GM12878 (cell line): Measurements from ENCODE around the gene FAM222B. TPM values are rescaled to one million over a fixed set of nuclear protein-coding genes. Genes with fewer than 3 reads are reported as not detected.

ENCODE experiments used
- ATAC-seq: fragments of 200-7000 bp; cut with Tn5 transposase; 3 replicates; pipeline ENCODE4 v1.9.1; 2020; ENCODE audit warnings: mild to moderate bottlenecking, moderate library complexity
- BruUV-seq: library from RNA; stranded (reverse); fragments of 400-500 nt; replicated peaks from 2 replicates; lab custom pipeline; 2021; lab: Mats Ljungman, UMichigan
- CTCF ChIA-PET: fragments of 300-600 bp; sonication (Branson Sonifier 250); formaldehyde crosslinking; extraction: SDS; loops from one replicate; lab custom pipeline; 2021; ENCODE audit warnings: inconsistent platforms; lab: Yijun Ruan, JAX
- POLR2A ChIA-PET: fragments of 350-600 bp; formaldehyde crosslinking; extraction: SDS; loops from one replicate; lab custom pipeline; 2021; ENCODE audit warnings: inconsistent platforms; lab: Charles Lee
- RAD21 ChIA-PET: fragments of 300-600 bp; sonication (Branson Sonifier 250); formaldehyde crosslinking; loops from one replicate; lab custom pipeline; 2023; ENCODE audit warnings: antibody characterized with exemption; ENCODE audit not compliant: unreplicated experiment; lab: Charles Lee
- SMC1A ChIA-PET: fragments of 300-600 bp; sonication (Branson Sonifier 250); formaldehyde crosslinking; loops from one replicate; lab custom pipeline; 2023; ENCODE audit not compliant: unreplicated experiment, uncharacterized antibody; lab: Charles Lee
- DNase-seq: peaks from one replicate; pipeline ENCODE4 v3.0.0-alpha.2; 2011; ENCODE audit warnings: low read depth, low spot score
- FAIRE-seq: peaks from 3 replicates; lab custom pipeline; 2011; peaks lifted over from hg19 to GRCh38; lab: Jason Lieb, UNC
- H2AFZ ChIP-seq: 2 replicates; pipeline ENCODE4 v1.6.0; 2011; ENCODE audit warnings: low read depth, low read length, control low read depth; ENCODE audit not compliant: control insufficient read depth
- H3K27ac ChIP-seq: 2 replicates; pipeline ENCODE4 v1.5.1; 2011; ENCODE audit warnings: control low read depth; ENCODE audit not compliant: control insufficient read depth, insufficient read depth
- H3K27me3 ChIP-seq, 2 experiments: replicated peaks in 1 of 2; 2 replicates each; pipeline versions ENCODE4 v1.6.0 to v1.6.1; 2011; ENCODE audit warnings: low read length in 1 of 2; ENCODE audit not compliant: control insufficient read depth in 2 of 2, insufficient read depth in 2 of 2
- H3K36me3 ChIP-seq, 2 experiments: 2 replicates each; pipeline ENCODE4 v1.5.1; 2011; ENCODE audit warnings: low read length in 1 of 2; ENCODE audit not compliant: control insufficient read depth in 2 of 2, insufficient read depth in 2 of 2
- H3K4me1 ChIP-seq: 2 replicates; pipeline ENCODE4 v1.6.1; 2011; ENCODE audit warnings: mild to moderate bottlenecking, low read length, moderate library complexity, mixed read lengths; ENCODE audit not compliant: control insufficient read depth, insufficient read depth
- H3K4me2 ChIP-seq: 2 replicates; pipeline ENCODE4 v1.6.0; 2011; ENCODE audit warnings: control low read depth; ENCODE audit not compliant: control insufficient read depth, insufficient read depth
- H3K4me3 ChIP-seq: fragments of 200-600 bp; sonication (generic); 2 replicates; pipeline ENCODE4 v1.5.1; 2016
- H3K79me2 ChIP-seq: 2 replicates; pipeline ENCODE4 v1.6.0; 2011; ENCODE audit warnings: low read length; ENCODE audit not compliant: control insufficient read depth, insufficient read depth
- H3K9ac ChIP-seq: 2 replicates; pipeline ENCODE4 v1.8.0; 2011; ENCODE audit warnings: low read length, control low read depth, mixed read lengths; ENCODE audit not compliant: control insufficient read depth, insufficient read depth
- H3K9me3 ChIP-seq: replicated peaks from 3 replicates; pipeline ENCODE4 v1.5.1; 2011; ENCODE audit warnings: mild to moderate bottlenecking, low read length; ENCODE audit not compliant: control insufficient read depth, insufficient read depth
- H4K20me1 ChIP-seq: 2 replicates; pipeline ENCODE4 v1.6.0; 2011; ENCODE audit not compliant: control insufficient read depth, insufficient read depth
- CBX3 ChIP-seq: fragments of 200-600 bp; sonication (generic); IDR thresholded peaks from 2 replicates; pipeline ENCODE4 v1.6.1; 2016; ENCODE audit warnings: low read depth, borderline replicate concordance
- CREB1 ChIP-seq: IDR thresholded peaks from 2 replicates; pipeline ENCODE4 v1.6.1; 2012; ENCODE audit warnings: low read depth, mild to moderate bottlenecking, inconsistent platforms
- EED ChIP-seq: sonication (generic); IDR thresholded peaks from 2 replicates; pipeline ENCODE4 v1.6.1; 2016; ENCODE audit warnings: antibody characterized with exemption, low read depth
- EGR1 ChIP-seq, 2 experiments: IDR thresholded peaks; 1 replicate in 1 of 2; 2 replicates in 1 of 2; pipeline ENCODE4 v1.6.1; 2011 to 2012; ENCODE audit warnings: low read depth in 2 of 2, low read length in 2 of 2, borderline replicate concordance in 1 of 2, mild to moderate bottlenecking in 1 of 2, moderate library complexity in 1 of 2
- FOXK2 ChIP-seq: fragments of 450-650 bp; IDR thresholded peaks from 2 replicates; pipeline ENCODE4 v1.6.1; 2017; ENCODE audit warnings: mild to moderate bottlenecking, moderate library complexity
- GATAD2B ChIP-seq: fragments of 450-650 bp; conservative IDR thresholded peaks from 2 replicates; pipeline ENCODE4 v1.6.1; 2017; ENCODE audit warnings: low read depth, mild to moderate bottlenecking, moderate library complexity
- HDAC6 ChIP-seq: fragments of 200-600 bp; sonication (generic); IDR thresholded peaks from one replicate; pipeline ENCODE4 v1.8.0; 2017; ENCODE audit warnings: antibody characterized with exemption; ENCODE audit not compliant: unreplicated experiment
- PAX5 ChIP-seq: IDR thresholded peaks from 2 replicates; pipeline ENCODE4 v1.6.1; 2011; ENCODE audit warnings: low read depth, low read length, borderline replicate concordance
- SIX5 ChIP-seq: IDR thresholded peaks from 2 replicates; pipeline ENCODE4 v1.6.1; 2011; ENCODE audit warnings: mild to moderate bottlenecking, low read depth, low read length, moderate library complexity; ENCODE audit not compliant: severe bottlenecking
- TARDBP ChIP-seq: IDR thresholded peaks from 2 replicates; pipeline ENCODE4 v1.6.1; 2016; ENCODE audit warnings: borderline replicate concordance
- YY1 ChIP-seq: IDR thresholded peaks from 2 replicates; pipeline ENCODE4 v1.6.1; 2011; ENCODE audit warnings: low read depth, mild to moderate bottlenecking, low read length
- ZBTB11 ChIP-seq: fragments of 450-650 bp; formaldehyde crosslinking; IDR thresholded peaks from 2 replicates; pipeline ENCODE4 v1.5.0; 2022; ENCODE audit warnings: mild to moderate bottlenecking, missing genetic modification characterization
- ZBTB33 ChIP-seq: fragments of 450-650 bp; IDR thresholded peaks from 2 replicates; pipeline ENCODE4 v1.6.1; 2017; ENCODE audit warnings: mild to moderate bottlenecking
- ZNF217 ChIP-seq: fragments of 450-650 bp; IDR thresholded peaks from 2 replicates; pipeline ENCODE4 v1.6.1; 2017; ENCODE audit warnings: antibody characterized with exemption, mild to moderate bottlenecking
- ZNF274 ChIP-seq: IDR thresholded peaks from one replicate; pipeline ENCODE4 v1.8.0; 2011; ENCODE audit not compliant: insufficient read length, insufficient read depth
- ZNF622 ChIP-seq: fragments of 450-650 bp; IDR thresholded peaks from 2 replicates; pipeline ENCODE4 v1.6.1; 2017; ENCODE audit warnings: mild to moderate bottlenecking, inconsistent platforms
- ZSCAN29 ChIP-seq: fragments of 450-650 bp; IDR thresholded peaks from 2 replicates; pipeline ENCODE4 v1.6.1; 2017; ENCODE audit warnings: mild to moderate bottlenecking, moderate library complexity
- WGBS: methylation state at CpG from one replicate; pipeline ENCODE4 v1.1.6; 2016; ENCODE audit warnings: low lambda C conversion rate; ENCODE audit not compliant: insufficient replicate concordance, insufficient coverage; ENCODE audit errors: missing lambda C conversion rate; 5-methylcytosine and 5-hydroxymethylcytosine counted together
- in situ Hi-C: fragments of 300-500 bp; cut with MboI; formaldehyde crosslinking; loops from 9 replicates; pipeline ENCODE4 v1.14.3; 2018; ENCODE audit warnings: mixed read lengths
- intact Hi-C: fragments of 100-400 bp; cut with micrococcal nuclease; formaldehyde crosslinking; loops from one replicate; pipeline ENCODE4 v1.14.2; 2022; ENCODE audit not compliant: unreplicated experiment
- polyA plus RNA-seq, 11 experiments: library from polyadenylated mRNA; depleted of rRNA in 4 of 11; unstranded in 6 of 11; stranded (reverse) in 5 of 11; fragments of >200 nt; fragmentation: Nextera tagmentation in 4 of 11; fragmentation: Illumina TruSeq in 1 of 11; extraction: Ambion mirVana in 4 of 11; extraction: Trizol in 1 of 11; gene quantifications; 1 replicate in 1 of 11; 2 replicates in 10 of 11; pipeline versions ENCODE4 v1.2.1 to v1.2.3, GENCODE V29; 2011 to 2016; ENCODE audit warnings: inconsistent platforms in 2 of 11, missing spikeins in 2 of 11, low read depth in 1 of 11
- total RNA-seq, 4 experiments: library from RNA; depleted of rRNA in 3 of 4; stranded (reverse); fragments of >200 nt in 3 of 4; fragmentation: Illumina TruSeq in 1 of 4; extraction: Trizol in 1 of 4; gene quantifications; 2 replicates each; pipeline versions ENCODE4 v1.2.1 to v1.2.3, GENCODE V29; 2013 to 2021

The FAM222B gene
- total and polyA plus RNA-seq, 10 of the 15 experiments (the other 5 are each of a cell fraction or from before 2014, with no cell fraction given), result 2.8 to 18.3 (median 6.4) TPM

- intact Hi-C loops (no loop called here), in situ Hi-C loops (no loop called here)
- WGBS, result 71% methylated on average over 6 of the region's 6 CpGs
- H3K79me2 ChIP-seq, result no peaks in the 10 kb centered on the region; the same call in 1 of the 2 replicates
- DNase-seq (no peak), ATAC-seq (no peak), FAIRE-seq (no peak)
- H2AFZ ChIP-seq, result no peak overlapping the region
- H3K27ac ChIP-seq, result no peak overlapping the region
- H3K4me2 ChIP-seq, result no peak overlapping the region
- H3K9ac ChIP-seq, result no peak overlapping the region
- no peaks in the 10 kb centered on the region for H4K20me1 ChIP-seq
- no peaks in the 10 kb centered on the region for H3K9me3 ChIP-seq
- RAD21 ChIA-PET, result interaction anchor here (0.9 to 1.5 kb wide), 2 partner anchors 10 to 47 kb away, joined by 4 to 5 read pairs; no protein-coding TSS in a partner anchor
- H3K4me1 ChIP-seq, result no peaks in the 10 kb centered on the region
- no peaks in the 10 kb centered on the region for H3K27me3 ChIP-seq
- no TSS peak for BruUV-seq
- 0 out of 4 replicates have a peak, but pooled peaks cover 0 to 3% of the 10 kb centered on the region in 2 experiments for H3K36me3 ChIP-seq
- CTCF ChIA-PET, result interaction anchor here (1.0 to 5.0 kb wide), 7 partner anchors 10 to 179 kb away, joined by 3 to 69 read pairs (median 3); no protein-coding TSS in a partner anchor
- SMC1A ChIA-PET, result interaction anchor here (0.9 to 5.3 kb wide), 6 partner anchors 10 to 154 kb away, joined by 3 to 33 read pairs (median 6); partner anchors contain the start of gene TLCD1
- no peak overlapping the region for H3K4me3 ChIP-seq
- POLR2A ChIA-PET, result interaction anchor here (0.6 to 1.2 kb wide), 3 partner anchors 10 to 97 kb away, joined by 3 to 4 read pairs (median 4); no protein-coding TSS in a partner anchor
- TF ChIP-seq ZNF274 (no peak), FOXK2 (no peak), SIX5 (no peak), EED (no peak), HDAC6 (no peak), CREB1 (no peak), YY1 (no peak), PAX5 (no peak), EGR1 (IDR thresholded peaks at IDR 0.05; ENCODE audit: borderline replicate concordance in 1 of 2, low read depth in 2 of 2, low read length in 2 of 2) (no peak), ZSCAN29 (no peak), GATAD2B (no peak), ZNF622 (no peak), ZBTB11 (CRISPR knock-in tag) (no peak), ZNF217 (no peak), CBX3 (no peak), ZBTB33 (no peak), TARDBP (no peak)
These were observed 68.9 kb downstream of the FAM222B start for GRCh38 chr17:28773736-28774135.
